ENCODE results near the gene CD7. TPM values are rescaled to one million over a fixed set of nuclear protein-coding genes. Genes with fewer than 3 reads are reported as not detected.

CD7 gene
- total RNA-seq, 1 experiment from 2014 or later, result 0.74 TPM

DNA sequence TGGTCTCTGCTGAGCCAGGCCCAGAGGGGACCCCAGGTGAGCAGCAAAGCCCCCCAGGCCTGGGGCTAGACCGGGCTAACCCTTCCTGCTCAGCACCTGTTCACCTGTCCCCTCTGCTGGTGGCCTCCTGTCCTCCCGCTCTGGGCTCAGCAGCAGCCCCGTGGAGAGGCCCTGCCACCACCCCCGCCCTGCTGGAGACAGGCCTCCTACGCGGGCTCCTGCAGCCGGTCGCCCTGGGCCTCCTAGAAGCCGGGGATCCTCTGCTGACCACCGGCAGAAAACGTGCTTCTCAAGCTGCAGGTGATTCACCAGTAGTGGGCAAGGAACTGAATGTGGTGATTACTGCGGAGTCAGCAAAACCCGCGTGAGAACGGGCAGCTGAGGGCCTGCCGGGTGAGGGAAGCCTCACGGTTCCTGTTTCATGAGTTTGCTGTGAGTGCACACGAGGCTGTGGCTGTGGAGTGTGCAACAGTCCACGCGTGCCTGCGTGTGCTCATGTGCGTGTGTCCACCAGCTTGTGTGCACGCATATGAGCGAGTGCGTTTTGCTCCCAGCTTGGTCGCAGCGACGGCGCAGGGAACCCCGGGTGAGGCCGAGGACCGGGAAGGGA is 15.4 kb upstream of the CD7 start:
- no peak for DNase-seq (ENCODE audit: low spot score)
- POLR2A ChIA-PET, result interaction anchor here (0.6 kb wide), 1 partner anchor 61 kb away, joined by 8 read pairs; no protein-coding TSS in a partner anchor
- Mint-ChIP-seq H3K27me3 (ENCODE audit: low read depth) (peaks cover 72% of the 10 kb centered on the region), H3K9me3 (no peaks in the 10 kb centered on the region), H3K4me3 (peak overlapping the region; percentile 61), H3K27ac (no peak overlapping the region), H3K36me3 (no peaks in the 10 kb centered on the region), H3K4me1 (peaks cover 22% of the 10 kb centered on the region)
- TF ChIP-seq, protein P1, sequence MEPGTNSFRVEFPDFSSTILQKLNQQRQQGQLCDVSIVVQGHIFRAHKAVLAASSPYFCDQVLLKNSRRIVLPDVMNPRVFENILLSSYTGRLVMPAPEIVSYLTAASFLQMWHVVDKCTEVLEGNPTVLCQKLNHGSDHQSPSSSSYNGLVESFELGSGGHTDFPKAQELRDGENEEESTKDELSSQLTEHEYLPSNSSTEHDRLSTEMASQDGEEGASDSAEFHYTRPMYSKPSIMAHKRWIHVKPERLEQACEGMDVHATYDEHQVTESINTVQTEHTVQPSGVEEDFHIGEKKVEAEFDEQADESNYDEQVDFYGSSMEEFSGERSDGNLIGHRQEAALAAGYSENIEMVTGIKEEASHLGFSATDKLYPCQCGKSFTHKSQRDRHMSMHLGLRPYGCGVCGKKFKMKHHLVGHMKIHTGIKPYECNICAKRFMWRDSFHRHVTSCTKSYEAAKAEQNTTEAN (CRISPR knock-in tag; IDR thresholded peaks at IDR 0.05), result no peak
- TF ChIP-seq, protein P2, sequence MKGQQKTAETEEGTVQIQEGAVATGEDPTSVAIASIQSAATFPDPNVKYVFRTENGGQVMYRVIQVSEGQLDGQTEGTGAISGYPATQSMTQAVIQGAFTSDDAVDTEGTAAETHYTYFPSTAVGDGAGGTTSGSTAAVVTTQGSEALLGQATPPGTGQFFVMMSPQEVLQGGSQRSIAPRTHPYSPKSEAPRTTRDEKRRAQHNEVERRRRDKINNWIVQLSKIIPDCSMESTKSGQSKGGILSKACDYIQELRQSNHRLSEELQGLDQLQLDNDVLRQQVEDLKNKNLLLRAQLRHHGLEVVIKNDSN (CRISPR knock-in tag; IDR thresholded peaks at IDR 0.05), result no peak
- TF ChIP-seq, protein P3, sequence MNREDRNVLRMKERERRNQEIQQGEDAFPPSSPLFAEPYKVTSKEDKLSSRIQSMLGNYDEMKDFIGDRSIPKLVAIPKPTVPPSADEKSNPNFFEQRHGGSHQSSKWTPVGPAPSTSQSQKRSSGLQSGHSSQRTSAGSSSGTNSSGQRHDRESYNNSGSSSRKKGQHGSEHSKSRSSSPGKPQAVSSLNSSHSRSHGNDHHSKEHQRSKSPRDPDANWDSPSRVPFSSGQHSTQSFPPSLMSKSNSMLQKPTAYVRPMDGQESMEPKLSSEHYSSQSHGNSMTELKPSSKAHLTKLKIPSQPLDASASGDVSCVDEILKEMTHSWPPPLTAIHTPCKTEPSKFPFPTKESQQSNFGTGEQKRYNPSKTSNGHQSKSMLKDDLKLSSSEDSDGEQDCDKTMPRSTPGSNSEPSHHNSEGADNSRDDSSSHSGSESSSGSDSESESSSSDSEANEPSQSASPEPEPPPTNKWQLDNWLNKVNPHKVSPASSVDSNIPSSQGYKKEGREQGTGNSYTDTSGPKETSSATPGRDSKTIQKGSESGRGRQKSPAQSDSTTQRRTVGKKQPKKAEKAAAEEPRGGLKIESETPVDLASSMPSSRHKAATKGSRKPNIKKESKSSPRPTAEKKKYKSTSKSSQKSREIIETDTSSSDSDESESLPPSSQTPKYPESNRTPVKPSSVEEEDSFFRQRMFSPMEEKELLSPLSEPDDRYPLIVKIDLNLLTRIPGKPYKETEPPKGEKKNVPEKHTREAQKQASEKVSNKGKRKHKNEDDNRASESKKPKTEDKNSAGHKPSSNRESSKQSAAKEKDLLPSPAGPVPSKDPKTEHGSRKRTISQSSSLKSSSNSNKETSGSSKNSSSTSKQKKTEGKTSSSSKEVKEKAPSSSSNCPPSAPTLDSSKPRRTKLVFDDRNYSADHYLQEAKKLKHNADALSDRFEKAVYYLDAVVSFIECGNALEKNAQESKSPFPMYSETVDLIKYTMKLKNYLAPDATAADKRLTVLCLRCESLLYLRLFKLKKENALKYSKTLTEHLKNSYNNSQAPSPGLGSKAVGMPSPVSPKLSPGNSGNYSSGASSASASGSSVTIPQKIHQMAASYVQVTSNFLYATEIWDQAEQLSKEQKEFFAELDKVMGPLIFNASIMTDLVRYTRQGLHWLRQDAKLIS (CRISPR knock-in tag; IDR thresholded peaks at IDR 0.05; ENCODE audit: borderline replicate concordance), result no peak
- TF ChIP-seq, protein P4, sequence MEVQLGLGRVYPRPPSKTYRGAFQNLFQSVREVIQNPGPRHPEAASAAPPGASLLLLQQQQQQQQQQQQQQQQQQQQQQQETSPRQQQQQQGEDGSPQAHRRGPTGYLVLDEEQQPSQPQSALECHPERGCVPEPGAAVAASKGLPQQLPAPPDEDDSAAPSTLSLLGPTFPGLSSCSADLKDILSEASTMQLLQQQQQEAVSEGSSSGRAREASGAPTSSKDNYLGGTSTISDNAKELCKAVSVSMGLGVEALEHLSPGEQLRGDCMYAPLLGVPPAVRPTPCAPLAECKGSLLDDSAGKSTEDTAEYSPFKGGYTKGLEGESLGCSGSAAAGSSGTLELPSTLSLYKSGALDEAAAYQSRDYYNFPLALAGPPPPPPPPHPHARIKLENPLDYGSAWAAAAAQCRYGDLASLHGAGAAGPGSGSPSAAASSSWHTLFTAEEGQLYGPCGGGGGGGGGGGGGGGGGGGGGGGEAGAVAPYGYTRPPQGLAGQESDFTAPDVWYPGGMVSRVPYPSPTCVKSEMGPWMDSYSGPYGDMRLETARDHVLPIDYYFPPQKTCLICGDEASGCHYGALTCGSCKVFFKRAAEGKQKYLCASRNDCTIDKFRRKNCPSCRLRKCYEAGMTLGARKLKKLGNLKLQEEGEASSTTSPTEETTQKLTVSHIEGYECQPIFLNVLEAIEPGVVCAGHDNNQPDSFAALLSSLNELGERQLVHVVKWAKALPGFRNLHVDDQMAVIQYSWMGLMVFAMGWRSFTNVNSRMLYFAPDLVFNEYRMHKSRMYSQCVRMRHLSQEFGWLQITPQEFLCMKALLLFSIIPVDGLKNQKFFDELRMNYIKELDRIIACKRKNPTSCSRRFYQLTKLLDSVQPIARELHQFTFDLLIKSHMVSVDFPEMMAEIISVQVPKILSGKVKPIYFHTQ (CRISPR knock-in tag; IDR thresholded peaks at IDR 0.05), result no peak
- TF ChIP-seq SOX15 (CRISPR knock-in tag; IDR thresholded peaks at IDR 0.05), result no peak
- peak; percentile 45 for TF ChIP-seq ZNF423 (CRISPR knock-in tag; IDR thresholded peaks at IDR 0.05)
- peak; percentile 12; the same call in 1 of the 2 replicates for ATAC-seq
- CTCF ChIA-PET, result interaction anchor here (0.8 to 2.0 kb wide), 7 partner anchors 11 to 97 kb away, joined by 3 to 15 read pairs (median 5); no protein-coding TSS in a partner anchor

DNA sequence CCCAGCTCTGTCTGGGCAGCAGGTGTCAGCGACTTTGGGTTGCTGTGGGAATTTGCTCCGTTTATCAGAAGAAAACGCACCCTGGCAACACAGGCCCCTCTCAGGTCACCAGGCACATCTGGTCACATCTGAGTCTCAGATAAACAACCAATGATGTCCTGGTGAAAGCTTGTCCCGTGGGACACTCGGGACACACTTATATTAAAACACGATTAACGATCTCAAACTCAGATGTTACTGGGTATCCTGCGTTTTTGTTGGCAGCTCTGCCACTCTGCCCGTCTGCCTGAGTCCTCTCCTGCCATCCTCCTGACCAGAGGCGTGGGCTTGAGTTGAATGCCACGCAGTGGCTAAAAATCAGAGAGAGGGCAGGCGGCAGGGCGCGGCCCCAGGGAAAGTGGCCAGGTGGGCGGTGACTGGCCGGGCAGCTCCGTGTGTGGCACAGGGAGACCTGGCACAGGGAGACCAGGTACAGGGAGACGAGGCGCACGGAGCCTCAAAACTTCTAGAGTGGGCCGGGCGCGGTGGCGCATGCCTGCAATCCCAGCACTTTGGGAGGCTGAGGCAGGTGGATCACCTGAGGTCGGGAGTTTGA is 14.0 kb upstream of the CD7 start:
- H3K27me3 Mint-ChIP-seq (ENCODE audit: low read depth), result peaks cover 59% of the 10 kb centered on the region
- no peak overlapping the region for H3K4me3 Mint-ChIP-seq
- ATAC-seq (no peak), DNase-seq (ENCODE audit: low spot score) (no peak)
- no peak overlapping the region for H3K27ac Mint-ChIP-seq
- ChIA-PET CTCF (interaction anchor here (0.8 to 1.9 kb wide), 3 partner anchors 20 to 95 kb away, joined by 3 to 5 read pairs (median 5); no protein-coding TSS in a partner anchor), POLR2A (no interaction called here)
- no peaks in the 10 kb centered on the region for H3K9me3 Mint-ChIP-seq
- H3K4me1 Mint-ChIP-seq, result peaks cover 24% of the 10 kb centered on the region
- H3K36me3 Mint-ChIP-seq, result no peaks in the 10 kb centered on the region
- TF ChIP-seq FOXK1 (CRISPR knock-in tag; IDR thresholded peaks at IDR 0.05) (no peak), ZNF138 (CRISPR knock-in tag; conservative IDR thresholded peaks at IDR 0.05) (no peak), ATF1 (CRISPR knock-in tag; IDR thresholded peaks at IDR 0.05) (no peak)
- TF ChIP-seq, protein P2 (CRISPR knock-in tag; IDR thresholded peaks at IDR 0.05), result no peak

Measured in WTC11 (cell line).